ENCODE results near the gene SEZ6. TPM values are rescaled to one million over a fixed set of nuclear protein-coding genes. Genes with fewer than 3 reads are reported as not detected.
A peak's percentile ranks its signal among the peaks of the same experiment; 100 is the strongest.

The SEZ6 gene
- total RNA-seq, 2 experiments from 2014 or later, result not detected

DNA sequence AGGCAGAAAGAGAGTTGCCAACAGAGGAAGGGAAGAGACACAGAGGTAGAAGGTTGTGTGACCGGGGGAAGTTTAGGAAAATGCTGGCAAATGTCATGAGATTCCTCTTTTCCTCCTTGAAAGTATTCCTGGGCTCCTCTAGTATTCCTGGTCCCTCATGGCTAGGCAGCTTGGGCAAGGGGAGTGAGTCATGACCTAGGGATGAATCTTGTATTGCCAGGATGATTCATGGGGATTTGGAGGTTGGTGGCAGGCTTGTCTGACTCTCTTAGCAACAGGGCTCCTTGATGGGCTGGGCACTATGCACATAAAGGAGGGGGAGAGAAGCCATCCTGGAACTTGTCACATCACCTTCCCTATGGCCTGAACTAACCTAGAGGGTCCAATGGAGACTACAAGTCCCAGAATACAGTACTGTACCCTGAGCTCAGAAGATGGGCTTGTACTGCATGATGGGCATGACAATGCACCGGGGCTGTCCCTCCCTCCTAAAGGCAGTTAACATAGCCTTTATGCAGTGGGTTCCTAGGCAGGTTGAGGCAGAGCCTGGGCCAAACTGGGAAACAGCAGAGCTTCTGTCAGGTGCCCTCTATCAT, 2.1 kb upstream of the SEZ6 start:
- H3K27me3 Mint-ChIP-seq, result peaks cover 59% of the 10 kb centered on the region
- DNase-seq (no peak), ATAC-seq (no peak)
- no peak overlapping the region for H3K27ac Mint-ChIP-seq
- H3K9me3 Mint-ChIP-seq (ENCODE audit: low read depth), result no peaks in the 10 kb centered on the region
- H3K4me1 Mint-ChIP-seq, result no peaks in the 10 kb centered on the region
- CTCF ChIA-PET, result interaction anchor here (0.8 kb wide), 2 partner anchors 10 to 42 kb away, joined by 3 read pairs; no protein-coding TSS in a partner anchor
- no peaks in the 10 kb centered on the region for H3K36me3 Mint-ChIP-seq
- H3K4me3 Mint-ChIP-seq, result no peak overlapping the region

DNA sequence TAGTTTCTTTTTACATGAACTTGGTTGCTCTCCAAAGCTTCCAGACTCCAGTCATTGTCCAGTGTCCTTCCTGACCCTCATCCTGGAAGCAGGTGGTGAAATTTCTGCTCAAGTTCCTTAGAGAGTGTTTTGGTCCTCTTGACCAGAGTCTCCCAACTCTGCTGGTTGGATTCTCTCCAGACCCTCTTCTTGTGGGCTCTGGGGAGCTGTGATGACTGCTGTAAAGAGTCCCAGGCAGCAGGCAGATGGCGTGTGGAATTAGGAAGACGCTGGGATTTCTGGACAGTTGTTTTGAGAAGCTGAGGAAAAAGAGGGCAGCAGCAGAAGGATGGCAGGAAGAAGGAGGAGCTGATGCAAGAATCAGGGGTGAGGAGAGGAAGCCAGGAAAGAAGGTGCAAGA, 1.6 kb upstream of the SEZ6 start:
- CTCF ChIA-PET, result interaction anchor here (0.8 to 1.5 kb wide), 2 partner anchors 42 kb away, joined by 3 to 9 read pairs; no protein-coding TSS in a partner anchor
- H3K27ac Mint-ChIP-seq, result no peak overlapping the region
- H3K36me3 Mint-ChIP-seq, result no peaks in the 10 kb centered on the region
- no peaks in the 10 kb centered on the region for H3K9me3 Mint-ChIP-seq (ENCODE audit: low read depth)
- H3K4me3 Mint-ChIP-seq, result no peak overlapping the region
- ATAC-seq (no peak), DNase-seq (no peak)
- no peaks in the 10 kb centered on the region for H3K4me1 Mint-ChIP-seq
- H3K27me3 Mint-ChIP-seq, result peaks cover 62% of the 10 kb centered on the region

DNA sequence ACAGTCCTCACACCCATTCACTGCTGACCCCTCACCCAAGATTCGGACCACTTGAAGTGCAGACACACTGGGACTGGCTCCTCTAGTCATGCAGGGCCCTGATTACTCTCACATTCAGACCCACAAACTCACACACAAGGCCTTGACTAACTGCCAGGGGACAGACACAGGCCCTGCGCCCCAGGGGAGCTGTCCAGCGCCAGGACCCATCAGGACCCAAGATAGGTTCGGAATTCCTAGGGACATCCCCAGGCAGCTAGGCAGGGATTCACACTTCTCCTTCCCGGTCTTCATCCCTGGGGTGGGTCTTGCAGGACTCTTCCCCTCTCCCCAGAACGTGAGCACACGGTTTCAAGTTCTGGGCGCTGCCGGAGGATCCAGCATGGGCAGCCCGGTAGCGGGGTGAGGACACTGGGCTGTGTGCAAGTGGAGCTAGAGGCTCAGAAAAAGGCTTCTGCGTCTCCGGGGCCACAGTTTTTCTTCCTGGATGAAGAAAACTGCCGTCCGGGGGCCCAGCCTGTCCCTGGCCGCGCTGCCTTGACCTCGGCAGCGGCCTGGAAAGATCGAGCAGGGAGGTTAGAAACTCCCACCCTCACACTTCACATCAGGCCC, 1.6 kb downstream of the SEZ6 start:
- CTCF ChIA-PET, result interaction anchor here (0.5 to 1.1 kb wide), 2 partner anchors 113 to 156 kb away, joined by 3 to 4 read pairs; no protein-coding TSS in a partner anchor
- DNase-seq, result no peak
- Mint-ChIP-seq H3K27me3 (peaks cover 55% of the 10 kb centered on the region), H3K27ac (no peak overlapping the region), H3K4me3 (no peak overlapping the region), H3K36me3 (no peaks in the 10 kb centered on the region), H3K4me1 (no peaks in the 10 kb centered on the region), H3K9me3 (ENCODE audit: low read depth) (no peaks in the 10 kb centered on the region)
- no peak for ATAC-seq

DNA sequence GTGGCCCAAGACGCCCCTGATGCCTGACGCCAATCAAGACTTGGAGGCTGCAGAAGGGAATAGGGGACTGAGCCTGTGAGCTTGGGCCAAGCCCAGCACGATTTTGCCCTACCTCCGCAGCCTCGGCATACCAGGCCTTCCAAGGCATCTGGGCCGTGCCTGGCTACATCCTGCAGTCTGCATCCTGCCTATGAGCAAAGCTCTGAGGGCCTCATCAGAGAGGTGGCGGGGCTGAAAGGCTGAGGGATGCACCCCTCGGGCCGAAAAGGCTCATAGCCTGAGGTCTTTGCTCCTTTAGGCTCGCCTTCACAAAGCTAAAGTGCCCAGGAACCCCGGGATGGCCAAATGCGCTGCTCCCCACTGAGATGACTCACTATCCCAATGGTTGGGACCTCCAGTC, 2.5 kb downstream of the SEZ6 start:
- DNase-seq (no peak), ATAC-seq (no peak)
- CTCF ChIA-PET, result interaction anchor here (1.1 to 1.2 kb wide), 2 partner anchors 16 to 114 kb away, joined by 3 to 4 read pairs; no protein-coding TSS in a partner anchor
- H3K9me3 Mint-ChIP-seq (ENCODE audit: low read depth), result no peaks in the 10 kb centered on the region
- H3K4me3 Mint-ChIP-seq, result no peak overlapping the region
- no peaks in the 10 kb centered on the region for H3K36me3 Mint-ChIP-seq
- peaks cover 54% of the 10 kb centered on the region for H3K27me3 Mint-ChIP-seq
- H3K4me1 Mint-ChIP-seq, result no peaks in the 10 kb centered on the region
- no peak overlapping the region for H3K27ac Mint-ChIP-seq

DNA sequence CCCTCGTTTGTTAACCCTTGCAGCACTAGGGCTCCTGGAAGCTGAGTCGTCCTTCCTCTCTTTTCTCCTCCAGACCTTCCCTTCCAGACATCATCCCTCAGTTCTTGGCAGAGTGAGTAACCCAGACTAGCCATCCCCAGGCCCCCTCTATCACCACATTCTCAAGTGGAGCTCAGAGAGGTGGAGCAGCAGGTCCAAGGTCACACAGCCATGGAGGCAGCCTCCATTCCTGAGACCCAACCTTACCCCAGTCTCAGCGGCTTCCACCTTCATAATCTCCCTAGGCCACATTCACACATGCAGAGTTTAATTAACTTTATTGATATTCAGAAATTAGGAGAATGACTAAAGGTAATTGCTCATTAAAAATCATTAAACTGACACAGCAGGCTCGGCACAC, 3.0 kb downstream of the SEZ6 start:
- peaks cover 52% of the 10 kb centered on the region for H3K27me3 Mint-ChIP-seq
- CTCF ChIA-PET, result interaction anchor here (1.1 to 1.2 kb wide), 2 partner anchors 17 to 114 kb away, joined by 3 to 4 read pairs; no protein-coding TSS in a partner anchor
- no peaks in the 10 kb centered on the region for H3K4me1 Mint-ChIP-seq

DNA sequence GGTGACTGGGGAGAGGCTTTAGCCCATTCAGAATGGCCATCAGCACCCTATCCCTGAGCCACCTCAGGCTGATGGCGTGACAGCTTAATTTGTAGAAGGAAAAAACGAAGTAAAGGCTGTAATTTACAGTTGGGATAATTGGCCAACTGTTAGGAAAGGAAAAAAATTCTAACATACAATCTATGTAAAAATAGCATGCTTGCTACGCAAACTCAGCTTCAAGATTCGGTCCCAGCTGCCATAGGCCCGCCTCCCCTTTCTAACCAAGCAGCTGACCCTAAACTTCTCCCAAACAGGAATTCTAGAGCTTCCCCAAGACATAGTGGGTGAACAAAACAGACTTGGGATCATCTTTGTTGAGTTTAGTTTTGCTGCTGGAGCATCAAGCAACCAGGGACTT, 4.9 kb downstream of the SEZ6 start:
- CTCF ChIA-PET, result interaction anchor here (0.6 to 1.4 kb wide), 3 partner anchors 37 to 123 kb away, joined by 3 read pairs; no protein-coding TSS in a partner anchor
- H3K4me1 Mint-ChIP-seq, result no peaks in the 10 kb centered on the region

More for the DNA sequence above, 3.0 kb downstream of the SEZ6 start:
- no peaks in the 10 kb centered on the region for H3K36me3 Mint-ChIP-seq
- DNase-seq, result no peak
- H3K9me3 Mint-ChIP-seq (ENCODE audit: low read depth), result no peaks in the 10 kb centered on the region
- no peak overlapping the region for H3K27ac Mint-ChIP-seq
- H3K4me3 Mint-ChIP-seq, result no peak overlapping the region
- ATAC-seq, result no peak

DNA sequence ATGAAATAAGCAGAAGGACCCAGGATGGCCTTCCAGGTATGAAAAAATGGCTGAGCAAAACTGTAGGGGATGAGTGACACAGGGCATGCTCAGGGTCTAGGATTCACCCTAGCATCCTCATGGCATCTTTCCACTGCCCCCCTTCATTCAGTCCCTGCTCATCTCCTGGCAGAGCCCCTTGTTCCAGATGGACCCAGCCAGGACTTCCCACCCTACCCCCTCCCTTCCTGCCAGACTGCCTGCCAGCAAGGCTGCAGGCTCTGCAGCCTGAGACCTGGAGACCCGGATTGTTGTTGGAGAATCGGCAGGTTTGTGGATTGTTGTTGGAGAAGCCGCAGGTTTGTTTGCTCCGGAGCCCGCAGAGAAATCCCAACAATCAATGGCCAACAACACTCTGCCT, 6.6 kb downstream of the SEZ6 start:
- no peak overlapping the region for H3K27ac Mint-ChIP-seq

More for the DNA sequence above, 4.9 kb downstream of the SEZ6 start:
- H3K9me3 Mint-ChIP-seq (ENCODE audit: low read depth), result no peaks in the 10 kb centered on the region
- no peak for ATAC-seq
- no peak for DNase-seq
- no peaks in the 10 kb centered on the region for H3K36me3 Mint-ChIP-seq
- H3K27ac Mint-ChIP-seq, result no peak overlapping the region
- H3K4me3 Mint-ChIP-seq, result no peak overlapping the region
- peaks cover 37% of the 10 kb centered on the region for H3K27me3 Mint-ChIP-seq

DNA sequence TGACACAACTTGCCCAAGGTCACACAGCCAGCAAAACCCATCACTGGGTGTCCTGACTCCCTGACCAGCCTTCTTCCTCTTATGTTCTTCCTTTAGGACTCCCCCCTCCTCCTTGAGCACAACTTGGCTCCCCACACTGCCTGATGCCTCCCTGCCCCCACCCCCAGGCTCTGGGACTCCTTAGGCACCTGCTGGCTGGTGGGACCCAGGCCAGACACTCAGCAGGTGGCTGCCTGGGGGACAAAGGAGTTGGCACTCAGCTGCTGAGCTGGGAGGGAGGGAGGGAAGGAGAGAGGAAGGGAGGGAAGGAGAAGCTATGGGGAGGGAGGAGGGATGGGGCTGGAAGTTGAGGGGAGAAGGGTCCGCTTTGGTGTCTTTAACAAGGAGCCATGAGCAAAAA, 8.0 kb downstream of the SEZ6 start:
- no peaks in the 10 kb centered on the region for H3K4me1 Mint-ChIP-seq
- DNase-seq (no peak), ATAC-seq (no peak)
- CTCF ChIA-PET, result interaction anchor here (0.9 kb wide), 1 partner anchor 120 kb away, joined by 3 read pairs; no protein-coding TSS in a partner anchor
- no peaks in the 10 kb centered on the region for H3K36me3 Mint-ChIP-seq
- H3K27ac Mint-ChIP-seq, result no peak overlapping the region
- H3K9me3 Mint-ChIP-seq (ENCODE audit: low read depth), result no peaks in the 10 kb centered on the region
- peaks cover 13% of the 10 kb centered on the region for H3K27me3 Mint-ChIP-seq
- no peak overlapping the region for H3K4me3 Mint-ChIP-seq

More for the DNA sequence above, 6.6 kb downstream of the SEZ6 start:
- Mint-ChIP-seq H3K36me3 (no peaks in the 10 kb centered on the region), H3K4me3 (no peak overlapping the region), H3K9me3 (ENCODE audit: low read depth) (no peaks in the 10 kb centered on the region), H3K27me3 (peaks cover 24% of the 10 kb centered on the region), H3K4me1 (no peaks in the 10 kb centered on the region)
- DNase-seq, result no peak
- ATAC-seq, result no peak
- CTCF ChIA-PET, result no interaction called here

DNA sequence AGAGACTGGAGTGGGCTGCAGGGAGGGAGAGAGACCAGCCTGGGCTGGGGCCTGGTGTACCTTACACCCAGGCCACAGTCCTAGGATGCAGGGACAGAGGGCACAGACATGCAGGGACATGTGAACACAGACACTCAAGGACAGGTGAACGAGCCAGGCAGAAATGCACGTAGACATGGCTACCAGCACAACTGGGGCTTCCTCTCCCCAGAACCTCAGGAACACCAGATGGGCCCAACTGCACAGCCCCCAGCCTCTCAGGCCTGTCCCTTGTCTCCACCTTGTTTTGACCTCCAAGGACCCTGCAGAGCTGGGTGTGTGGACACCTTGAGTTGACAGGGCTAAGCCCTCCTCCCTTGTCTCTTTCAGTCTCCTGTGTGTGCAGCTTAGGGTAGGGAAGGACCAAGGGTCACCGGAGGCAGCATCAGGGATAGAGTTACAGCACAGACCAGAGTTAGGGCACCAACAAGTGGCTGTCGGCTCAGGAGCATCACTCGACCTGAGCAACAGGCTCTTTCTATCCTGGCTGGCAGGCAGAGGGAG, 9.2 kb downstream of the SEZ6 start:
- ATAC-seq, result no peak
- Mint-ChIP-seq H3K27me3 (peaks cover 11% of the 10 kb centered on the region), H3K9me3 (ENCODE audit: low read depth) (no peaks in the 10 kb centered on the region), H3K27ac (no peak overlapping the region), H3K4me1 (no peaks in the 10 kb centered on the region), H3K4me3 (no peak overlapping the region), H3K36me3 (no peaks in the 10 kb centered on the region)
- CTCF ChIA-PET, result no interaction called here
- DNase-seq, result no peak

DNA sequence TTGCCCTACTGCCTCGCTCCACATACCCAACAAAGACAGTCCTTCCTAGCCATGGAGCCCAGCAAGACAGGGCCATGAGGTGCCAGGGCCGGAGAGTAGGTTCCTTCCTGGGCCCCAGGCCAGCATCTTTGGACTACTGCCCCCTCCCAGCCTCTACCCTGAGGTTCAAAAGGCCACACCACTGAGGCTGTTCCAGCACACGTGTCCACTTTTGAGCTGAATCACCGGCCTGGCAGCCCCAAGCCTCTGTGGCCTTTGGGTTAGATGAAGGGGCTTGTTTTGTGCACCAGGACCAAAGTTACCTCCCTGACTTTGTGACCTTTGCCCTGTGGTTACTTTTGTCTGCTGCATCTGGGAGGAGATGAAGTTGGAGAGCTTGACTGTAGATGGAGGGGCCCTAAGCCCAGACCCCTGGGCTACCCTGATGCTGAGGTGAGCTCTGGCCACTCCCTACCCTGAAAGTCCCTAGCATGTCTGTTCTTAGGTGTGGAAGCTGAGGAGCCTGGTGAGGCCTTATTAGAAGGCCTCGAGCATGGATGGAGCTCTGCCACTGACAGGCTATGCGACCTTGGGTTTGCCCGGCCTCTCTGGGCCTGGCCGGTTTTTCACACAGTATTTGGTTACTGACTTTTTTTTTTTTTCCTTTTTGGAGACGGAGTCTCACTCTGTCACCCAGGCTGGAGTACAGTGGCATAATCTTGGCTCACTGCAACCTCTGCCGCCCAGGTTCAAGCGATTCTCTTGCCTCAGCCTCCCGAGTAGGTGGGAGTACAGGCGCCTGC, 12.0 kb downstream of the SEZ6 start:
- no peak for ATAC-seq
- CTCF ChIA-PET, result interaction anchor here (0.9 to 2.3 kb wide), 5 partner anchors 11 to 130 kb away, joined by 3 to 7 read pairs (median 4); no protein-coding TSS in a partner anchor
- H3K9me3 Mint-ChIP-seq (ENCODE audit: low read depth), result no peaks in the 10 kb centered on the region

DNA sequence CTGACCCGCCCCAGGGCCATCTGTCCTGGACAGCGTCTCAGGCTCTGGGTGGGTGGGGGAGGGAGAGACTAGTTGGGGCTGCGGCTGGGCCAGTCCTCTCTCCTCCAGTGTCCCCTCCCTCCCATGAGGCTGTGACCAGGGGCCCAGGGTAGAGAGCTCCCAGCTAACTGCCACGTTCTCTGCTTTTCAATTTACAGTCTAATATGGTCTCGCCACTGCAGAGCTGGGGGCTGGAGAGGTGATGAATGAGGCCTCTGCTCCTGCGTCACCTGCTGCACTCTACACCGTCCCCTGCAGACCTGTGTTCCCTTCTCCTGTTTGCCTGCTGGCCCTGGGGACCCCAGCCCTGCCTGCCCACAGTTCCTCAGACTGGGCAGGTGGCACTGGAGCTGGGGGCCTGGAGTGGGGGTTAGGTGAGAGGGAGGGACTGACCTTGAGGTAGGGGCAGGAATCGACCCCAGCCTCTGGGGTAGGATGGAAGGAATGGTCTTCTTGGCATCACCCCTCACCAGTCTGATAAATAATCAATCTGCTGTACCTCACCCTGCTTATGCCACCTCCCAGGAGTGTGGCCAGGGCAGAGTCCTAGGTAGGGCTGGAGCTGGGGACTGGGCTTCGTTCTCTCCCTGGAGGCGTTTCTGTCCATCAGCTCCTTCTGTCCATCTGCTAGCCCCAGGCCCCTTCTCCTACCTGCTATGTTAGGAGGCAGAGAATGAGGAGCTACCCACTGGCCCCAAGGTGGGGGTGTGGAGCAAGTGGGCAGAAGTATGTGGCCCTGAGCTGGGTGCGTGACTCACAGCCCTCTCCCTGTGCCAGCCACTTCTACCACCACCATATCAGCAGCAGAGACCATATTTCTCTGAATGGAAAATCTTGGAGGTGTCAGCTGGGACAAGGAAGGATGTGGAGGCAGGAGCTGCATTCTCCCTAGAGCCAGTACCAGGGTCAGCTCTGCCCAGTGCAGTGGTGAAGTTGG, 12.9 kb downstream of the SEZ6 start:
- Mint-ChIP-seq H3K4me3 (no peak overlapping the region), H3K36me3 (no peaks in the 10 kb centered on the region), H3K4me1 (no peaks in the 10 kb centered on the region), H3K27ac (no peak overlapping the region), H3K27me3 (peaks cover 2% of the 10 kb centered on the region), H3K9me3 (ENCODE audit: low read depth) (no peaks in the 10 kb centered on the region)
- DNase-seq (no peak), ATAC-seq (peak; percentile 20)
- CTCF ChIA-PET, result interaction anchor here (0.9 to 2.3 kb wide), 6 partner anchors 10 to 131 kb away, joined by 3 to 7 read pairs (median 4); no protein-coding TSS in a partner anchor

More for the DNA sequence above, 12.0 kb downstream of the SEZ6 start:
- no peak for DNase-seq
- H3K27ac Mint-ChIP-seq, result no peak overlapping the region
- no peaks in the 10 kb centered on the region for H3K4me1 Mint-ChIP-seq
- no peak overlapping the region for H3K4me3 Mint-ChIP-seq
- peaks cover 4% of the 10 kb centered on the region for H3K27me3 Mint-ChIP-seq
- H3K36me3 Mint-ChIP-seq, result no peaks in the 10 kb centered on the region

DNA sequence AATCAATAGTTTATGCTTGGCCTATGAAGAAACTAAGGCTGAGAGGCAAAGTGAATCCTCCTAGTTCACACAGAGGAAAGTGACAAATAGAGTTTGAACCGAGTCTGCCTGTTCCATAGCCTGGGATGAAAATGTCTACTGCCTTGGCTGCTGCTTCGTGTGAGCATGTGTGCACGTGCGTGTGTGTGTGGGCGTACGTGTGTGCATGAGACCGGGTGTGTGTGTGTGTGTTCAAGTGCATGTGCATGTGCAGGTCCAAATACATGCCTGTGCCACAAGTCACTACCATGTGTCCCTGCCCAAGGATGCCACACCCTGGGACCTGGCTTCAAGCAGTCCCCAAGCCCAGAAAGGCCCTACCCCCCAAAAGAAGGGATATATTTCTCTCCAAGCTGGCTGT, 13.6 kb downstream of the SEZ6 start:
- no peak overlapping the region for H3K4me3 Mint-ChIP-seq
- H3K27ac Mint-ChIP-seq, result no peak overlapping the region
- no peaks in the 10 kb centered on the region for H3K9me3 Mint-ChIP-seq (ENCODE audit: low read depth)
- CTCF ChIA-PET, result interaction anchor here (1.4 to 2.3 kb wide), 2 partner anchors 27 to 124 kb away, joined by 3 to 7 read pairs; no protein-coding TSS in a partner anchor
- H3K36me3 Mint-ChIP-seq, result no peaks in the 10 kb centered on the region
- DNase-seq (no peak), ATAC-seq (no peak)
- no peaks in the 10 kb centered on the region for H3K4me1 Mint-ChIP-seq
- H3K27me3 Mint-ChIP-seq, result peaks cover 2% of the 10 kb centered on the region
